Neuronal stem cell (in vitro differentiated cells): Measurements from ENCODE around the gene COMMD7.

Experiments
- DNase-seq: peaks from one replicate; pipeline ENCODE4 v3.0.0-alpha.2; 2013; ENCODE audit warnings: low spot score
- H2AFZ ChIP-seq: one replicate; pipeline ENCODE4 v1.6.1; 2013; ENCODE audit warnings: mild to moderate bottlenecking, low read length, inconsistent platforms
- H2AK5ac ChIP-seq: 2 replicates; pipeline ENCODE4 v1.6.1; 2013; ENCODE audit warnings: low read depth, mild to moderate bottlenecking, inconsistent platforms, low read length, moderate library complexity, mixed read lengths
- H2BK120ac ChIP-seq: 2 replicates; pipeline ENCODE4 v1.6.1; 2013; ENCODE audit warnings: low read depth, mild to moderate bottlenecking, inconsistent platforms, low read length, moderate library complexity, mixed read lengths
- H2BK12ac ChIP-seq: one replicate; pipeline ENCODE4 v1.6.1; 2013; ENCODE audit warnings: low read length, inconsistent platforms
- H2BK15ac ChIP-seq: 2 replicates; pipeline ENCODE4 v1.6.1; 2013; ENCODE audit warnings: mild to moderate bottlenecking, low read length, inconsistent platforms, mixed read lengths
- H2BK5ac ChIP-seq: one replicate; pipeline ENCODE4 v1.6.1; 2013; ENCODE audit warnings: inconsistent platforms, mild to moderate bottlenecking, low read length, moderate library complexity
- H3K14ac ChIP-seq: one replicate; pipeline ENCODE4 v1.6.1; 2013; ENCODE audit warnings: low read length, inconsistent platforms
- H3K18ac ChIP-seq: 2 replicates; pipeline ENCODE4 v1.6.1; 2013; ENCODE audit warnings: low read length, inconsistent platforms
- H3K23ac ChIP-seq: 2 replicates; pipeline ENCODE4 v1.6.1; 2013; ENCODE audit warnings: low read depth, mild to moderate bottlenecking, mixed read lengths, low read length, inconsistent platforms; ENCODE audit not compliant: poor library complexity
- H3K27ac ChIP-seq: replicated peaks from 3 replicates; pipeline ENCODE4 v1.5.1; 2013; ENCODE audit warnings: low read length, inconsistent platforms
- H3K27me3 ChIP-seq, 3 experiments: 2 replicates each; pipeline ENCODE4 v1.6.1; 2013; ENCODE audit warnings: low read length in 3 of 3, mild to moderate bottlenecking in 2 of 3, inconsistent platforms in 1 of 3, low read depth in 1 of 3, mixed read lengths in 1 of 3, moderate library complexity in 1 of 3; ENCODE audit not compliant: control insufficient read depth in 3 of 3, insufficient read depth in 3 of 3
- H3K36me3 ChIP-seq, 2 donors: replicated peaks in 1 of 2; 2 replicates each; pipeline ENCODE4 v1.6.1; 2013; ENCODE audit warnings: low read length in 2 of 2; ENCODE audit not compliant: control insufficient read depth in 2 of 2, insufficient read depth in 2 of 2
- H3K4ac ChIP-seq: 2 replicates; pipeline ENCODE4 v1.6.1; 2013; ENCODE audit warnings: inconsistent platforms, mild to moderate bottlenecking, low read length, moderate library complexity
- H3K4me1 ChIP-seq, 2 donors: 1 replicate in 1 of 2; 2 replicates in 1 of 2; pipeline ENCODE4 v1.6.1; 2013; ENCODE audit warnings: low read length in 2 of 2, low read depth in 1 of 2; ENCODE audit not compliant: control insufficient read depth in 2 of 2, insufficient read depth in 1 of 2
- H3K4me2 ChIP-seq: one replicate; pipeline ENCODE4 v1.6.1; 2013; ENCODE audit warnings: mild to moderate bottlenecking, low read length, inconsistent platforms; ENCODE audit not compliant: insufficient read depth, poor library complexity, severe bottlenecking
- H3K4me3 ChIP-seq, 2 donors: 2 replicates each; pipeline ENCODE4 v1.5.1; 2013; ENCODE audit warnings: low read length in 2 of 2, mild to moderate bottlenecking in 2 of 2, inconsistent platforms in 1 of 2, moderate library complexity in 1 of 2
- H3K79me1 ChIP-seq: one replicate; pipeline ENCODE4 v1.6.1; 2013; ENCODE audit warnings: low read depth, mild to moderate bottlenecking, inconsistent platforms, low read length, moderate library complexity
- H3K9ac ChIP-seq: one replicate; pipeline ENCODE4 v1.6.1; 2013; ENCODE audit warnings: mild to moderate bottlenecking, low read depth, low read length, inconsistent platforms; ENCODE audit not compliant: poor library complexity
- H3K9me3 ChIP-seq, 2 donors: replicated peaks in 1 of 2; 2 replicates each; pipeline versions ENCODE3 to v1.6.1; 2013; ENCODE audit warnings: low read length in 2 of 2, mild to moderate bottlenecking in 2 of 2, inconsistent platforms in 1 of 2, low read depth in 1 of 2, mixed read lengths in 1 of 2, moderate library complexity in 1 of 2; ENCODE audit not compliant: control insufficient read depth in 2 of 2, insufficient read depth in 1 of 2
- H4K8ac ChIP-seq: one replicate; pipeline ENCODE4 v1.6.1; 2013; ENCODE audit warnings: low read depth, mild to moderate bottlenecking, inconsistent platforms, low read length, moderate library complexity
- H4K91ac ChIP-seq: one replicate; pipeline ENCODE4 v1.6.1; 2013; ENCODE audit warnings: low read length, low read depth, mild to moderate bottlenecking, inconsistent platforms; ENCODE audit not compliant: poor library complexity
- WGBS, 2 donors: extraction: QIAGEN DNeasy Blood & Tissue Kit; methylation state at CpG; one replicate each; pipeline ENCODE4 v1.1.7; 2013; ENCODE audit warnings: missing lambda C conversion rate in 2 of 2, mixed read lengths in 1 of 2; ENCODE audit not compliant: insufficient read length in 2 of 2, insufficient replicate concordance in 1 of 2; ENCODE audit errors: extremely low coverage in 2 of 2; 5-methylcytosine and 5-hydroxymethylcytosine counted together

The COMMD7 gene

GRCh38 chr20:32789896-32790750 lies 46.9 kb upstream of the COMMD7 start:
- Histone ChIP-seq H3K79me1 (peaks cover 3% of the 10 kb centered on the region), H4K8ac (no peak overlapping the region), H2BK5ac (no peak overlapping the region), H3K4me1 (peaks cover 11 to 13% of the 10 kb centered on the region in 2 donors), H3K9ac (no peak overlapping the region), H3K14ac (no peak overlapping the region), H3K36me3 (peaks cover 54 to 97% of the 10 kb centered on the region in 2 donors), H3K4ac (no peak overlapping the region), H3K4me2 (no peak overlapping the region), H3K27ac (peak overlapping the region; percentile 33), H3K18ac (no peak overlapping the region), H3K4me3 (no peak overlapping the region), H2BK15ac (no peak overlapping the region), H3K9me3 (no peaks in the 10 kb centered on the region), H3K27me3 (no peaks in the 10 kb centered on the region), H2AK5ac (no peak overlapping the region), H3K23ac (no peak overlapping the region), H4K91ac (no peak overlapping the region), H2BK12ac (no peak overlapping the region), H2BK120ac (no peak overlapping the region), H2AFZ (no peak overlapping the region)
- peak; percentile 67 for DNase-seq
- WGBS, 2 donors, result no CpG with 5 or more reads among the region's 6 CpGs

GRCh38 chr20:32787168-32787567 lies 43.9 kb upstream of the COMMD7 start:
- no peak for DNase-seq
- H4K91ac ChIP-seq, result no peak overlapping the region
- no peak overlapping the region for H2BK5ac ChIP-seq
- no peak overlapping the region for H3K4me3 ChIP-seq
- no peak overlapping the region for H2AK5ac ChIP-seq
- H2BK15ac ChIP-seq, result no peak overlapping the region
- H3K27me3 ChIP-seq, result no peaks in the 10 kb centered on the region
- H2AFZ ChIP-seq, result no peak overlapping the region
- no peak overlapping the region for H4K8ac ChIP-seq
- no peak overlapping the region for H3K9ac ChIP-seq
- peaks cover 3% of the 10 kb centered on the region for H3K79me1 ChIP-seq
- H3K4ac ChIP-seq, result no peak overlapping the region
- H3K14ac ChIP-seq, result no peak overlapping the region
- H2BK120ac ChIP-seq, result no peak overlapping the region
- H3K4me1 ChIP-seq, result peaks cover 7 to 8% of the 10 kb centered on the region in 2 donors
- peaks cover 50 to 96% of the 10 kb centered on the region in 2 donors for H3K36me3 ChIP-seq
- H3K18ac ChIP-seq, result no peak overlapping the region
- H3K9me3 ChIP-seq, result no peaks in the 10 kb centered on the region
- WGBS, 2 donors, result no CpG with 5 or more reads among the region's 16 CpGs
- H3K27ac ChIP-seq, result no peak overlapping the region
- H2BK12ac ChIP-seq, result no peak overlapping the region
- no peak overlapping the region for H3K4me2 ChIP-seq
- no peak overlapping the region for H3K23ac ChIP-seq

- no peak overlapping the region for H4K8ac ChIP-seq
- H3K18ac ChIP-seq, result no peak overlapping the region
- no peak overlapping the region for H3K27ac ChIP-seq
- no peak overlapping the region for H3K23ac ChIP-seq
- H2BK5ac ChIP-seq, result no peak overlapping the region
- H2BK120ac ChIP-seq, result no peak overlapping the region
- no peak overlapping the region for H2BK12ac ChIP-seq
- peaks cover 45 to 96% of the 10 kb centered on the region in 2 donors for H3K36me3 ChIP-seq
- no peak overlapping the region for H3K14ac ChIP-seq
- H3K4ac ChIP-seq, result no peak overlapping the region
- H3K9me3 ChIP-seq, result no peaks in the 10 kb centered on the region
- H3K4me1 ChIP-seq, result peaks cover 4 to 10% of the 10 kb centered on the region in 2 donors
- no peak overlapping the region for H2AK5ac ChIP-seq
- WGBS, 2 donors, result no CpG with 5 or more reads among the region's 16 CpGs
- no peak for DNase-seq
- H3K4me3 ChIP-seq, result peak overlapping the region in 1 of 2 donors; percentile 25
- no peaks in the 10 kb centered on the region for H3K27me3 ChIP-seq
- peaks cover 3% of the 10 kb centered on the region for H3K79me1 ChIP-seq
- H3K4me2 ChIP-seq, result no peak overlapping the region
- H4K91ac ChIP-seq, result no peak overlapping the region
- no peak overlapping the region for H2AFZ ChIP-seq
- H2BK15ac ChIP-seq, result no peak overlapping the region
- H3K9ac ChIP-seq, result no peak overlapping the region
Observed at GRCh38 chr20:32786059-32786760, 42.9 kb upstream of the COMMD7 start.
